HCT116 (cell line): Measurements from ENCODE around the gene DIDO1.

Source experiments
- CEBPB ChIP-seq: IDR thresholded peaks from 2 replicates; pipeline ENCODE4 v1.6.1; 2012; ENCODE audit warnings: low read depth
- ELF1 ChIP-seq: IDR thresholded peaks from 2 replicates; pipeline ENCODE4 v1.6.1; 2012; ENCODE audit warnings: low read depth, borderline replicate concordance
- EZH2phosphoT487 ChIP-seq: fragments of 200-600 bp; IDR thresholded peaks from 2 replicates; pipeline ENCODE4 v1.6.1; 2018; ENCODE audit warnings: antibody characterized with exemption, borderline replicate concordance
- POLR2A ChIP-seq: IDR thresholded peaks from 2 replicates; pipeline ENCODE4 v1.7.0; 2011; ENCODE audit warnings: borderline replicate concordance; ENCODE audit not compliant: insufficient read depth, insufficient read length; ENCODE audit errors: extremely low read depth
- POLR2AphosphoS5 ChIP-seq: IDR thresholded peaks from 2 replicates; pipeline ENCODE4 v1.6.1; 2011; ENCODE audit warnings: mild to moderate bottlenecking, low read depth, low read length, moderate library complexity
- RAD21 ChIP-seq: IDR thresholded peaks from 2 replicates; pipeline ENCODE4 v1.6.1; 2012; ENCODE audit warnings: low read depth, mild to moderate bottlenecking
- TCF7L2 ChIP-seq: IDR thresholded peaks from 2 replicates; pipeline ENCODE4 v1.7.0; 2011; ENCODE audit warnings: borderline replicate concordance, inconsistent platforms; ENCODE audit not compliant: insufficient read depth, insufficient read length; ENCODE audit errors: extremely low read depth
- YY1 ChIP-seq: IDR thresholded peaks from 2 replicates; pipeline ENCODE4 v1.6.1; 2011; ENCODE audit warnings: low read length, low read depth, moderate library complexity, mild to moderate bottlenecking; ENCODE audit not compliant: insufficient replicate concordance; ENCODE audit errors: extremely low read depth
- ZFX ChIP-seq: fragments of 450-650 bp; IDR thresholded peaks from 2 replicates; pipeline ENCODE4 v1.6.1; 2017
- ZNF274 ChIP-seq: fragments of 200-500 bp; sonication (Bioruptor generic); IDR thresholded peaks from 2 replicates; pipeline ENCODE4 v1.6.1; 2014; ENCODE audit warnings: mild to moderate bottlenecking, low read depth, low read length, inconsistent platforms
- TF ChIP-seq, protein P1 (sequence below), 3 experiments: fragments of 200-600 bp in 1 of 3; sonication (generic) in 1 of 3; IDR thresholded peaks in 2 of 3; conservative IDR thresholded peaks in 1 of 3; 2 replicates each; pipeline ENCODE4 v1.5.1; 2012 to 2017; ENCODE audit warnings: low read depth in 2 of 3, low read length in 2 of 3, antibody characterized with exemption in 1 of 3, borderline replicate concordance in 1 of 3, control low read depth in 1 of 3, mild to moderate bottlenecking in 1 of 3, mixed read lengths in 1 of 3, mixed run types in 1 of 3, moderate library complexity in 1 of 3; ENCODE audit not compliant: insufficient read depth in 1 of 3

DNA sequence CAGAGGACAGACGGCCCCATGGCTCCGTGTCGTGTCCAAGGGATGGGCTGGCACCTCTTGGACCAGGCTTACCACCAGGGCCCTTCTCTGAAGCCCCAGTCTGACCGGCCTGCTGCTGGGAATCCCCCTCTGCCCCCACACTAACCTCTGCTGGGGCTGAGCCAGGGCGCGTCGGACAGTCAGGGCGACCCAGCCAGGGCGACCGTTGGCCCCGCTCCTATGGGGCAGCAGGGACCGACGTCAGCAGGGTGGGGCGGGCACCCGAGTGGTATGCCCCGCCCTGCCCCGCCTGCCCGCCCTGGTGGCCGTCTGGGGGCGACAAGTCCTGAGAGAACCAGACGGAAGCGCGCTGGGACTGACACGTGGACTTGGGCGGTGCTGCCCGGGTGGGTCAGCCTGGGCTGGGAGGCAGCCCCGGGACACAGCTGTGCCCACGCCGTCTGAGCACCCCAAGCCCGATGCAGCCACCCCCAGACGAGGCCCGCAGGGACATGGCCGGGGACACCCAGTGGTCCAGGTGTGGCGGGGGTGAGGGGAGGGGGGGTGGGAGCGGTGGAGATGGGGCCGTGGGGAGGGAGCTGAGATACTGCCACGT lies 26.2 kb upstream of the DIDO1 start, which contains the start of gene SLC17A9:
- TF ChIP-seq POLR2A (peak; percentile 52), EZH2phosphoT487 (no peak), RAD21 (no peak), ELF1 (no peak), POLR2AphosphoS5 (peak; percentile 78), ZNF274 (no peak), CEBPB (no peak), YY1 (no peak), ZFX (no peak), TCF7L2 (no peak)
- TF ChIP-seq, protein P1, sequence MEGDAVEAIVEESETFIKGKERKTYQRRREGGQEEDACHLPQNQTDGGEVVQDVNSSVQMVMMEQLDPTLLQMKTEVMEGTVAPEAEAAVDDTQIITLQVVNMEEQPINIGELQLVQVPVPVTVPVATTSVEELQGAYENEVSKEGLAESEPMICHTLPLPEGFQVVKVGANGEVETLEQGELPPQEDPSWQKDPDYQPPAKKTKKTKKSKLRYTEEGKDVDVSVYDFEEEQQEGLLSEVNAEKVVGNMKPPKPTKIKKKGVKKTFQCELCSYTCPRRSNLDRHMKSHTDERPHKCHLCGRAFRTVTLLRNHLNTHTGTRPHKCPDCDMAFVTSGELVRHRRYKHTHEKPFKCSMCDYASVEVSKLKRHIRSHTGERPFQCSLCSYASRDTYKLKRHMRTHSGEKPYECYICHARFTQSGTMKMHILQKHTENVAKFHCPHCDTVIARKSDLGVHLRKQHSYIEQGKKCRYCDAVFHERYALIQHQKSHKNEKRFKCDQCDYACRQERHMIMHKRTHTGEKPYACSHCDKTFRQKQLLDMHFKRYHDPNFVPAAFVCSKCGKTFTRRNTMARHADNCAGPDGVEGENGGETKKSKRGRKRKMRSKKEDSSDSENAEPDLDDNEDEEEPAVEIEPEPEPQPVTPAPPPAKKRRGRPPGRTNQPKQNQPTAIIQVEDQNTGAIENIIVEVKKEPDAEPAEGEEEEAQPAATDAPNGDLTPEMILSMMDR (IDR thresholded peaks at IDR 0.05 in 2 of 3, conservative IDR thresholded peaks at IDR 0.05 in 1 of 3; ENCODE audit: borderline replicate concordance in 1 of 3, insufficient read depth in 1 of 3, low read depth in 2 of 3, low read length in 2 of 3), result no peak
